HG03520 (cell line): ENCODE data around the gene CDK5RAP3.
"Not testable (repeated sequence)": the region's sequence is repeated elsewhere in the genome, so short reads cannot be mapped to it uniquely, and the experiment has no call there.

Source experiments
- ATAC-seq: cut with Tn5 transposase; IDR thresholded peaks from one replicate; pipeline ENCODE4 v1.9.1; 2021; ENCODE audit warnings: mild to moderate bottlenecking, moderate library complexity; ENCODE audit not compliant: unreplicated experiment

CDK5RAP3 gene

GRCh38 chr17:47996201-47996600 is 25.3 kb downstream of the CDK5RAP3 start:
- no peak for ATAC-seq

- ATAC-seq: no peak
Observed at GRCh38 chr17:47997586-47997985, 26.7 kb downstream of the CDK5RAP3 start.

- no peak for ATAC-seq
Observed at GRCh38 chr17:47998044-47998443, 27.1 kb downstream of the CDK5RAP3 start.

- no peak for ATAC-seq
Observed at GRCh38 chr17:47999582-47999981, 28.7 kb downstream of the CDK5RAP3 start.

GRCh38 chr17:48001197-48001596 is 30.3 kb downstream of the CDK5RAP3 start:
- ATAC-seq: no peak

- not testable (repeated sequence) for ATAC-seq
Observed at GRCh38 chr17:48001657-48002056, 30.7 kb downstream of the CDK5RAP3 start.

- no peak for ATAC-seq
Observed at GRCh38 chr17:48002266-48002915, 31.5 kb downstream of the CDK5RAP3 start.

- ATAC-seq: no peak
Observed at GRCh38 chr17:48002916-48003416, 32.1 kb downstream of the CDK5RAP3 start.

GRCh38 chr17:48003417-48004151 is 32.7 kb downstream of the CDK5RAP3 start:
- no peak for ATAC-seq

- ATAC-seq: no peak
Observed at GRCh38 chr17:48004983-48005382, 34.1 kb downstream of the CDK5RAP3 start.

- no peak for ATAC-seq
Observed at GRCh38 chr17:48006936-48007709, 36.2 kb downstream of the CDK5RAP3 start.

- no peak for ATAC-seq
Observed at GRCh38 chr17:48010193-48010592, 39.3 kb downstream of the CDK5RAP3 start.

GRCh38 chr17:48011405-48012150 is 40.7 kb downstream of the CDK5RAP3 start:
- ATAC-seq: no peak

- no peak for ATAC-seq
Observed at GRCh38 chr17:48012151-48012520, 41.2 kb downstream of the CDK5RAP3 start.

GRCh38 chr17:48012654-48013053 is 41.7 kb downstream of the CDK5RAP3 start:
- no peak for ATAC-seq

GRCh38 chr17:48013876-48014594 is 43.1 kb downstream of the CDK5RAP3 start:
- ATAC-seq: no peak

GRCh38 chr17:48014595-48015111 is 43.7 kb downstream of the CDK5RAP3 start:
- no peak for ATAC-seq

GRCh38 chr17:48016112-48016511 is 45.2 kb downstream of the CDK5RAP3 start:
- ATAC-seq: no peak

GRCh38 chr17:48017817-48018158 is 46.9 kb downstream of the CDK5RAP3 start:
- ATAC-seq: not testable (repeated sequence)

- ATAC-seq: no peak
Observed at GRCh38 chr17:48021934-48022333, 51.0 kb downstream of the CDK5RAP3 start.
